Heart left ventricle (tissue), 16 donors: ENCODE data around the gene OSER1. TPM values are rescaled to one million over a fixed set of nuclear protein-coding genes. Genes with fewer than 3 reads are reported as not detected.
A peak's percentile ranks its signal among the peaks of the same experiment; 100 is the strongest.

ENCODE experiments used
- ATAC-seq, 4 donors: fragments of 200-7000 bp; cut with Tn5 transposase; one replicate each; pipeline ENCODE4 v1.9.1; 2020 to 2022; ENCODE audit warnings: moderate library complexity in 4 of 4, mild to moderate bottlenecking in 3 of 4, moderate number of reproducible peaks in 1 of 4
- DNase-seq, 5 donors: peaks; one replicate each; pipeline ENCODE4 v3.0.0-alpha.2; 2020
- H3K27ac ChIP-seq, 12 donors: fragments of 200-600 bp; sonication (generic) in 4 of 12; one replicate each; pipeline versions ENCODE4 v1.5.0 to v1.8.0; 2016 to 2022; ENCODE audit warnings: mild to moderate bottlenecking in 2 of 12
- H3K27me3 ChIP-seq, 9 donors: fragments of 200-600 bp; sonication (generic) in 2 of 9; one replicate each; pipeline versions ENCODE4 v1.5.1 to v1.8.0; 2016 to 2022; ENCODE audit warnings: mild to moderate bottlenecking in 3 of 9
- H3K36me3 ChIP-seq, 9 donors: fragments of 200-600 bp; sonication (generic) in 2 of 9; one replicate each; pipeline versions ENCODE4 v1.5.0 to v1.8.0; 2018 to 2022; ENCODE audit warnings: mild to moderate bottlenecking in 2 of 9
- H3K4me1 ChIP-seq, 12 donors: fragments of 200-600 bp; sonication (generic) in 4 of 12; one replicate each; pipeline versions ENCODE4 v1.5.0 to v1.8.0; 2016 to 2022; ENCODE audit warnings: mild to moderate bottlenecking in 3 of 12
- H3K4me3 ChIP-seq, 12 donors: fragments of 200-600 bp; sonication (generic) in 4 of 12; one replicate each; pipeline versions ENCODE4 v1.5.0 to v1.8.0; 2017 to 2022; ENCODE audit warnings: mild to moderate bottlenecking in 9 of 12, moderate library complexity in 4 of 12
- H3K9me3 ChIP-seq, 12 donors: fragments of 200-600 bp; sonication (generic) in 4 of 12; one replicate each; pipeline versions ENCODE4 v1.5.0 to v1.8.0; 2016 to 2022; ENCODE audit warnings: mild to moderate bottlenecking in 1 of 12
- CTCF ChIP-seq, 12 donors: fragments of 200-600 bp; sonication (generic) in 4 of 12; IDR thresholded peaks; one replicate each; pipeline versions ENCODE4 v1.5.0 to v1.8.0; 2018 to 2022; ENCODE audit warnings: antibody characterized with exemption in 12 of 12, mild to moderate bottlenecking in 5 of 12
- POLR2A ChIP-seq, 2 donors: fragments of 450-650 bp; IDR thresholded peaks; one replicate each; pipeline ENCODE4 v1.6.1; 2017; ENCODE audit warnings: antibody characterized with exemption in 2 of 2, mild to moderate bottlenecking in 2 of 2, moderate library complexity in 2 of 2
- WGBS, 4 donors: extraction: QIAGEN DNeasy Blood & Tissue Kit in 2 of 4; methylation state at CpG; one replicate each; pipeline versions ENCODE4 v1.1.5 to v1.1.7; 2013 to 2018; 5-methylcytosine and 5-hydroxymethylcytosine counted together
- intact Hi-C, 10 donors: fragments of 100-400 bp; cut with DNase I; formaldehyde crosslinking; loops; one replicate each; pipeline versions ENCODE4 v1.11.1 to v1.14.2; 2022
- polyA plus RNA-seq, 2 donors: library from polyadenylated mRNA; stranded (reverse); fragments of 200-250 nt; gene quantifications; one replicate each; pipeline ENCODE4 v1.2.3, GENCODE V29; 2013
- total RNA-seq, 9 donors: library from RNA; depleted of rRNA in 2 of 9; stranded (reverse); fragments of >200 nt in 2 of 9; fragmentation: NEBNext Ultra II Directional in 3 of 9; extraction: Animal tissue kit (Norgen Biotek cat#: 25700) in 3 of 9; gene quantifications; one replicate each; pipeline versions ENCODE4 v1.1.0 to v1.2.4, GENCODE V29; 2016 to 2023
- donor health status: ischemic (EF 13 %, LVEDD 7.1; RV severe dilation, severe dysfunction).
- donor health status: healthy with polysubstance abuse.
- donor health status: DM: no; HTN: yes; CAD: no.
- donor health status: DM: no; HTN: no; CAD: no.
- donor health status: ischemic (EF 25% LVEDD 6.9; RV normal size, moderate dysfunction).
- donor health status: ischemic (EF 25% LVEDD 5.7; RV mildly dilated, moderate dysfunction).
- donor health status: healthy.
- donor health status: DM: yes; HTN: yes; CAD: no.
- donor health status: ischemic (EF 35%, LVEDD 5.7; RV mildly dilated, moderate dysfunction).
- donor health status: nonischemic (EF 11% LVEDD 7.7; RV severe dilation, severe dysfunction).
- donor health status: DM: yes; HTN: yes; CAD: no.
- donor health status: PGD.
- donor health status: ischemic (EF 29% LVEDD 5.4; RV normal size, mild dysfunction).
- donor health status: nonischemic (EF 23%, LVEDD 6.1; RV moderate dilation, normal function).

Gene OSER1
- total and polyA plus RNA-seq, 11 donors: 11.9 to 39.0 (median 34.1) TPM

GRCh38 chr20:44176833-44177534 is 33.6 kb downstream of the OSER1 start:
- H3K4me3 ChIP-seq: no peak overlapping the region
- 27 to 48% (median 30%) methylated on average over 13 to 14 of the region's 14 CpGs for WGBS, 4 donors
- intact Hi-C loops: no loop called here

GRCh38 chr20:44174996-44175765 is 35.4 kb downstream of the OSER1 start:
- WGBS, 4 donors: 58 to 70% (median 65%) methylated on average over 13 of the region's 13 CpGs
- peak in 2 of 5 donors; percentile 33 to 37 for DNase-seq
- Histone ChIP-seq H3K36me3 (peaks cover 0 to 2% (median 0%) of the 10 kb centered on the region in 9 donors), H3K9me3 (no peaks in the 10 kb centered on the region), H3K4me3 (no peak overlapping the region), H3K27ac (peak overlapping the region in 9 of 12 donors; percentile 35 to 95 (median 64)), H3K4me1 (peaks cover 0 to 86% (median 44%) of the 10 kb centered on the region in 12 donors), H3K27me3 (peaks cover 0 to 3% (median 0%) of the 10 kb centered on the region in 9 donors)
- intact Hi-C loops: no loop called here
- TF ChIP-seq POLR2A (IDR thresholded peaks at IDR 0.05): no peak
- TF ChIP-seq CTCF (IDR thresholded peaks at IDR 0.05): no peak
- ATAC-seq: peak; percentile 13 to 45 (median 36)

More at GRCh38 chr20:44176833-44177534, 33.6 kb downstream of the OSER1 start:
- Histone ChIP-seq H3K4me1 (peaks cover 0 to 84% (median 31%) of the 10 kb centered on the region in 12 donors), H3K27ac (peak overlapping the region; percentile 3 to 97 (median 77)), H3K27me3 (peaks cover 0 to 3% (median 0%) of the 10 kb centered on the region in 9 donors), H3K36me3 (peaks cover 0 to 2% (median 0%) of the 10 kb centered on the region in 9 donors), H3K9me3 (no peaks in the 10 kb centered on the region)
- no peak for TF ChIP-seq CTCF (IDR thresholded peaks at IDR 0.05)
- ATAC-seq (peak in 2 of 4 donors; percentile 35 to 38), DNase-seq (peak in 2 of 5 donors; percentile 37 to 55)

- ATAC-seq: no peak
Measured at GRCh38 chr20:44173846-44174245, 36.7 kb downstream of the OSER1 start.

More at GRCh38 chr20:44173846-44174245, 36.7 kb downstream of the OSER1 start:
- no peak for TF ChIP-seq POLR2A (IDR thresholded peaks at IDR 0.05)
- TF ChIP-seq CTCF (IDR thresholded peaks at IDR 0.05): no peak
- intact Hi-C loops: no loop called here
- H3K4me3 ChIP-seq: no peak overlapping the region
- DNase-seq: no peak
- 69 to 85% (median 79%) methylated on average over 6 to 8 of the region's 8 CpGs for WGBS, 4 donors
- peak overlapping the region in 5 of 12 donors; percentile 16 to 95 (median 33) for H3K27ac ChIP-seq
- peaks cover 0 to 84% (median 46%) of the 10 kb centered on the region in 12 donors for H3K4me1 ChIP-seq
- H3K36me3 ChIP-seq: peaks cover 0 to 2% (median 0%) of the 10 kb centered on the region in 9 donors
- H3K9me3 ChIP-seq: no peaks in the 10 kb centered on the region
- peaks cover 0 to 3% (median 0%) of the 10 kb centered on the region in 9 donors for H3K27me3 ChIP-seq
